ENCODE data around the gene CAMK2A. TPM values are rescaled to one million over a fixed set of nuclear protein-coding genes. Genes with fewer than 3 reads are reported as not detected.
"Not testable (repeated sequence)": the region's sequence is repeated elsewhere in the genome, so short reads cannot be mapped to it uniquely, and the experiment has no call there.

Gene CAMK2A
- total RNA-seq, 4 donors from 2014 or later = 0.20 to 2.4 (median 1.3) TPM

- TF ChIP-seq CTCF (IDR thresholded peaks at IDR 0.05) = no peak
- TF ChIP-seq POLR2A (IDR thresholded peaks at IDR 0.05) = no peak
- no peak for TF ChIP-seq EP300 (IDR thresholded peaks at IDR 0.05)
- no peak overlapping the region for H3K27ac ChIP-seq
- peaks cover 0 to 21% (median 5%) of the 10 kb centered on the region in 4 donors for H3K4me1 ChIP-seq
- no peaks in the 10 kb centered on the region for H3K9me3 ChIP-seq
- no peaks in the 10 kb centered on the region for H3K27me3 ChIP-seq
- H3K4me3 ChIP-seq = no peak overlapping the region
- DNase-seq (ENCODE audit: low spot score in 2 of 2) = no peak
- WGBS, 2 donors = 90 to 95% methylated on average over 6 of the region's 6 CpGs
- H3K36me3 ChIP-seq = no peaks in the 10 kb centered on the region
Measured at GRCh38 chr5:150252489-150252888, 37.1 kb downstream of the CAMK2A start.

GRCh38 chr5:150251504-150251903, 38.1 kb downstream of the CAMK2A start:
- TF ChIP-seq POLR2A (IDR thresholded peaks at IDR 0.05) (no peak), CTCF (IDR thresholded peaks at IDR 0.05) (no peak), EP300 (IDR thresholded peaks at IDR 0.05) (no peak)
- no peak for DNase-seq (ENCODE audit: low spot score in 2 of 2)
- H3K4me1 ChIP-seq = peaks cover 0 to 21% (median 5%) of the 10 kb centered on the region in 4 donors
- no peaks in the 10 kb centered on the region for H3K9me3 ChIP-seq
- no peaks in the 10 kb centered on the region for H3K27me3 ChIP-seq
- 88 to 97% methylated on average over 7 of the region's 7 CpGs for WGBS, 2 donors
- H3K27ac ChIP-seq = no peak overlapping the region
- no peaks in the 10 kb centered on the region for H3K36me3 ChIP-seq
- no peak overlapping the region for H3K4me3 ChIP-seq

- TF ChIP-seq EP300 (IDR thresholded peaks at IDR 0.05) (no peak), CTCF (IDR thresholded peaks at IDR 0.05) (no peak), POLR2A (IDR thresholded peaks at IDR 0.05) (no peak)
- DNase-seq (ENCODE audit: low spot score in 2 of 2) = no peak
- H3K27me3 ChIP-seq = no peaks in the 10 kb centered on the region
- H3K36me3 ChIP-seq = no peaks in the 10 kb centered on the region
- peaks cover 0 to 20% (median 3%) of the 10 kb centered on the region in 4 donors for H3K4me1 ChIP-seq
- 88 to 92% methylated on average over 5 of the region's 5 CpGs for WGBS, 2 donors
- no peak overlapping the region for H3K27ac ChIP-seq
- H3K9me3 ChIP-seq = no peaks in the 10 kb centered on the region
- H3K4me3 ChIP-seq = no peak overlapping the region
Measured at GRCh38 chr5:150249744-150250143, 39.8 kb downstream of the CAMK2A start.

GRCh38 chr5:150248946-150249345, 40.6 kb downstream of the CAMK2A start:
- H3K9me3 ChIP-seq = no peaks in the 10 kb centered on the region
- H3K36me3 ChIP-seq = no peaks in the 10 kb centered on the region
- WGBS, 2 donors = 89 to 96% methylated on average over 3 of the region's 3 CpGs
- no peak for TF ChIP-seq POLR2A (IDR thresholded peaks at IDR 0.05)
- no peak for TF ChIP-seq CTCF (IDR thresholded peaks at IDR 0.05)
- H3K4me3 ChIP-seq = no peak overlapping the region
- H3K27me3 ChIP-seq = no peaks in the 10 kb centered on the region
- no peak overlapping the region for H3K27ac ChIP-seq
- peaks cover 0 to 23% (median 2%) of the 10 kb centered on the region in 4 donors for H3K4me1 ChIP-seq
- no peak for DNase-seq (ENCODE audit: low spot score in 2 of 2)

- H3K9me3 ChIP-seq; H3K27ac ChIP-seq; H3K4me3 ChIP-seq; H3K36me3 ChIP-seq; H3K27me3 ChIP-seq; DNase-seq (ENCODE audit: low spot score in 2 of 2): not testable (repeated sequence)
- 93 to 94% methylated on average over 6 of the region's 6 CpGs for WGBS, 2 donors
- H3K4me1 ChIP-seq = peaks cover 0 to 25% (median 2%) of the 10 kb centered on the region in 4 donors
Measured at GRCh38 chr5:150248493-150248892, 41.1 kb downstream of the CAMK2A start.

GRCh38 chr5:150247726-150248125, 41.8 kb downstream of the CAMK2A start:
- no peaks in the 10 kb centered on the region for H3K9me3 ChIP-seq
- no peaks in the 10 kb centered on the region for H3K36me3 ChIP-seq
- H3K4me1 ChIP-seq = peaks cover 0 to 25% (median 2%) of the 10 kb centered on the region in 4 donors
- 93 to 94% methylated on average over 9 of the region's 9 CpGs for WGBS, 2 donors
- TF ChIP-seq EP300 (IDR thresholded peaks at IDR 0.05) (no peak), CTCF (IDR thresholded peaks at IDR 0.05) (no peak), POLR2A (IDR thresholded peaks at IDR 0.05) (no peak)
- no peak for DNase-seq (ENCODE audit: low spot score in 2 of 2)
- H3K27ac ChIP-seq = no peak overlapping the region
- H3K27me3 ChIP-seq = no peaks in the 10 kb centered on the region
- H3K4me3 ChIP-seq = no peak overlapping the region

Data from tibial nerve (tissue), 4 donors.